Activated CD8-positive, alpha-beta memory T cell treated with anti-CD3 and anti-CD28 coated beads for 36 hours (primary cell): ENCODE data around the gene NEUROD6. TPM values are rescaled to one million over a fixed set of nuclear protein-coding genes. Genes with fewer than 3 reads are reported as not detected.

Experiments used
- CTCF ChIA-PET: fragments of 350-600 bp; sonication (Branson Sonifier 250); formaldehyde crosslinking; loops from one replicate; lab custom pipeline; 2021; ENCODE audit warnings: antibody characterized with exemption; lab: Charles Lee
- POLR2A ChIA-PET: fragments of 350-600 bp; sonication (Branson Sonifier 250); formaldehyde crosslinking; loops from one replicate; lab custom pipeline; 2021; ENCODE audit warnings: antibody characterized with exemption; lab: Charles Lee
- total RNA-seq, 2 experiments: library from RNA; stranded (reverse); gene quantifications; one replicate each; pipeline ENCODE4 v1.2.3, GENCODE V29; 2021

The NEUROD6 gene
- total RNA-seq = not detected

- POLR2A ChIA-PET = no interaction called here
- CTCF ChIA-PET = no interaction called here
Observed at GRCh38 chr7:31340603-31341002, at the start of gene NEUROD6. TSS of gene NEUROD6 (minus strand) at chr7:31340726. CDS start at chr7:31339268, 1,458 bp downstream.

- ChIA-PET POLR2A (no interaction called here), CTCF (no interaction called here)
Observed at GRCh38 chr7:31384466-31384865, 43.9 kb upstream of the NEUROD6 start.

GRCh38 chr7:31382722-31383121 is 42.2 kb upstream of the NEUROD6 start:
- POLR2A ChIA-PET = no interaction called here
- CTCF ChIA-PET = no interaction called here

DNA sequence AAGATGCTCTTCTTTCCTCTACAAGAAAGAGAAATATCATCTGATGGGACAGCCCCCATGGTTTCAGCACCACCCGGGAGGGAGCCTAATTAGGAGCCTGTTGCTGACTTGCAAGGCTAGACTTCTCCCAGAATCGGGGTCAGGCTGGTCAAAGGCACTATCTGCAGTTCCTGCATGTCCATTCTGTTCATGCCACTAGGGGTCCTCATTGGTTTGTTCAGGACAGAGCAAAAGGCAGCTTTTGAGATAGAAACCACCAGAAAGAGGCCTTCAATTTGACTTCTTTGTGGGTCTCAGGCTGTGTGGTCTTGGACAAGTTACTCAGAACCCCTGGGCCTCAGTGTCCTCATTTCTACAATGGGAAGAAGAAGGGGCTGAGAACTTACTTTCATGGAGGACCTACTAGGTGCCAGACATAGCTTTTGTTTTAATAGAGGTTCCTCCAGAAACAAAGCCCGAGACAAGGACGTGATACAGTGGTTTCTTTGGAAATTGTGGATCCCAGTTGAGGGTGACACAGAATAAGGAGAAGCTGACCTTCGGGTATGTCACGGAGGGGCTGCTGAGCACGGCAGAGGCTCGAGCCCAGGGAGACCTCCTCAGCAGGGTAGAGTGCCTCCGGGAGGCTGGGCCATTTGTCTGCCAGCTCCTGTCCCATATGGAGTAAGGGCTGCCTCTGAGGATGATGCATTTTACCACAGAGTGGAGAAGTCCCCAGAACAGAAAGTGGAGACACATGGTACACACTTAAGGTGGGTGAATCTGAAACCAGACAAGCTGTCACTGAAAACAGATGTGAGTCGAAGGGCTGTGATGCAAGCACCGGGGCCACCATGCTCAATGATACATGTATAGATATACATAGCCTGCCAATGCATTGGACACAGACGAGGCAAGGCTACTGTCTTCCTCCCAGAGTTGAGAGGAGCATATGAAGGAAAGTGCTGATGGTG is 33.1 kb upstream of the NEUROD6 start:
- POLR2A ChIA-PET = no interaction called here
- CTCF ChIA-PET = no interaction called here

DNA sequence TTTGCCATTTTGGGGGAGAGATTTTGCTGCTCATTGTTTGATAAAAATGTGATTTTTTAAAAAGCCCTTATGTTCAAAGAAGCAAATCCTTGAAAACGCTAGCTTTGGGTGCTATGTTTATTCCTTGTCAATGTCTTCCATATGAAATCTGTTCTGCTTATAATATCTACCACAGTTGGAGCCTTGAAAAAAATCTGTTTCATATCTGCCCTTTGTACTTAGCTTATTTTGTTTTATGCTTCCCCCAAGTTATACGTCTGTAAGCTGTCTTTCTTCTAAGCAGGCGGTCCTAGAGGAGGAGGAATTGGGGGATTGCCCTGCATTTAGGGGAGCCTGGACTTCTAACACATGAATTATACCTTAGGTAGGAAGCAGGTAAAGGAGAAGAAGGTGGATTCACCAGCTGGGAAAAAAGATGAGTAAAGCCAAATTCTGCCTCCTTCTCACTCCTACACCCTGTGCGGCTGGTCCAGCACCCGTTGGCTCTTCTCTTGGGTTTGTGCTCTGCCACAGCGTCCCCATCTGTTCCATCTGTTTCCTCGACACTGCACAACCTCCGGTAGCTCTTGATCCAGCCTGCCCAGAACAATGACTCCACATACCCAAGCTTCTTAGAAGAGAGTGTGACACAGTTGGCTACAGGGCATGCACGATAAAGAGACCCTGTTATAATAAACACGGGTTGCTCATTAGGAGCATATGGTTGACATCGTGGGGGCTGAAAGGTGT is 31.9 kb upstream of the NEUROD6 start:
- ChIA-PET CTCF (no interaction called here), POLR2A (no interaction called here)

- ChIA-PET CTCF (no interaction called here), POLR2A (no interaction called here)
Observed at GRCh38 chr7:31371621-31372020, 31.1 kb upstream of the NEUROD6 start.

- POLR2A ChIA-PET = no interaction called here
- CTCF ChIA-PET = no interaction called here
Observed at GRCh38 chr7:31370609-31371008, 30.1 kb upstream of the NEUROD6 start.

- CTCF ChIA-PET = no interaction called here
- POLR2A ChIA-PET = no interaction called here
Observed at GRCh38 chr7:31368620-31369019, 28.1 kb upstream of the NEUROD6 start.

- ChIA-PET POLR2A (no interaction called here), CTCF (no interaction called here)
Observed at GRCh38 chr7:31363496-31363895, 23.0 kb upstream of the NEUROD6 start.

DNA sequence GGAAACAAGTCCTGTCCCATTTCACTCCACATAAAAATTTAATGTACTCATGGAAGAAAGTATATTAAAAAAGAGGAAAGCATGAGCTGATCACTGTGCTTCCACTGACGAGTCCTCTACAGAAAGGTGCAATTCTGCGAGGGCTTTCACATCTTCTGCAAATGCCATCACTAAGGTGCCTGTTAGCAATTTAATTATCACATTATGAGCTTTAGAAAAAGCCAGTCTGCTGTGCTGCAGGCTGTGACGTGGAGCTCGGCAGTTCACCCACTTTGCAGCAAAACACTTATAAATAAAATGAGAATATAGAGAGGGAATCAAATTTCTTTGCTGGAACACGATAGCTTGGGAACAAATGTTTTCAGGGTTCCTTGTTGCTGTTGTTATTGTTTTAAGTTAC is 22.5 kb upstream of the NEUROD6 start:
- ChIA-PET CTCF (no interaction called here), POLR2A (no interaction called here)

DNA sequence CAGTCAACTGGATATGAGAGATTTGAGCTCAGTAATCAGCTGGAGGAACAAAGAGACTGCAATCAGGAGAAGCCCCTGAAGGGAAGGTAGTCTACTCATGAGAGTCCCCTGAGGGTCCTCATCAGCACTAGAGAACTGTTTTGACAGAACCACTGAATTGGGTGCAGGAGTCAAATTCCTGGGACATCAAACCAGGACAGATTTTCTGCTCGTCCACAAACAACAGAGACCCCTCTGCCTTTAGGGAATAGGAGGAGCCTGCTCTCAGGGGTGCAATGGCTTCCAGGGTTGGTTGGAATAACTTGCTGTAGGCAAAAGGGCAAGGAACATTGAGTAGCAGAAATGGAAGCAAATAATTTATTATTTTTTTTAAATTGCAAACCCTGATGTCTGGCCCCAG is 21.9 kb upstream of the NEUROD6 start:
- POLR2A ChIA-PET = no interaction called here
- CTCF ChIA-PET = no interaction called here

GRCh38 chr7:31358467-31358866 is 17.9 kb upstream of the NEUROD6 start:
- ChIA-PET CTCF (no interaction called here), POLR2A (no interaction called here)

DNA sequence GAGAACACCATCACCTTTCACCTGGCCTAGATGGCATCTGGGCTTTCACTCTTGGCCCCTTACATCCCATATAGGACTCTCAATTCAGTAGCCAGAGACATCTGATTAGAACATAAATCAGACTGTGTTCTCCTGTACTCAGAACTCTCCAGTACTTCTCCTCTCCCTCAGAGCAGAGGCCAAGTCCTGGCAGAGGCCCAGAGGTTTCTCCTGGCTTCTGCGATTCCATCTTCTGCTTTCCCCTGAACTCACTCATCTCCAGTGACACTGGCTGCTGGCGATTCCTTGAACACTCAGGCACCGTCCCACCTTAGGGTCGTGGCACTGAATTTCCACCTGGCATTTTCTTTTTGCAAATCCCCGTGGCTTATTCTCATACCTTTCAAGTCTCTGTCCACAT is 4.9 kb upstream of the NEUROD6 start:
- CTCF ChIA-PET = no interaction called here
- POLR2A ChIA-PET = no interaction called here

DNA sequence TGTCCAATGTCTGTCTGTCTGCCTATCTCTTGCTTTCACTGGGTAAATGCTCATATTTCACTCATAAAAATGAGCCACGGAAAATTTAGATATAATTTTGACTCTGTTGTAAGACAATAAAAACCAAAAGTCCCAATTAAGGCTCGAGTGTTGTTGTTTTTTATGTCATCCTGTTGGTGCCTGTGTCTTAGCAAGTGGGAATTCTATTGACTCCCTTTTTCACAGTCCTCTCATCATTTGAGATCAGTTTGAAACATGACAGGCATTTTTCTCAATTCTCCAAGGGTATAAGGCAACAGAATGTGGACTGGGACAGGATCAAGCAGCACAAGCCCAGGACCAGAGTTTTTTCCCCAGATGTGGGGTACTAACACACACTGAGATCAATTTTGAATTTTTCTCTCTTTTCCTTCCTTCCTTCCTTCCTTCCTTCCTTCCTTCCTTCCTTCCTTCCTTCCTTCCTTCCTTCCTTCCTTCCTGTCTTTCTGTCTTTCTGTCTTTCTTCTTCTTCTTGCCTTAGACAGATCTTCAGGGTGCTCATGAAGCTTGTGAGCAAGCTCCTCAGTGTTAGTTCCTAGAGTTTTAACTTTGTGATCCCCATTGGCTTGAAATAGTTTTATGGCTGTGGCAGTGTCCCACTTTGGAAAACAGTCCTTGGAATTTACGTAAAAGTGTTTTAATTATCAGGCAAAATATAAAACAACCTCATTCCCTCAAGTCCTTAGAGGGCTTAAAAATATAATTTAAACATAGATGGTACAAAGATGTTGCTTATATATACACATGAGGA is 3.2 kb upstream of the NEUROD6 start:
- ChIA-PET CTCF (no interaction called here), POLR2A (no interaction called here)

- POLR2A ChIA-PET = no interaction called here
- CTCF ChIA-PET = no interaction called here
Observed at GRCh38 chr7:31341141-31341540, 615 bp upstream of the NEUROD6 start.

- ChIA-PET POLR2A (no interaction called here), CTCF (no interaction called here)
Observed at GRCh38 chr7:31340051-31340450, 475 bp downstream of the NEUROD6 start.

DNA sequence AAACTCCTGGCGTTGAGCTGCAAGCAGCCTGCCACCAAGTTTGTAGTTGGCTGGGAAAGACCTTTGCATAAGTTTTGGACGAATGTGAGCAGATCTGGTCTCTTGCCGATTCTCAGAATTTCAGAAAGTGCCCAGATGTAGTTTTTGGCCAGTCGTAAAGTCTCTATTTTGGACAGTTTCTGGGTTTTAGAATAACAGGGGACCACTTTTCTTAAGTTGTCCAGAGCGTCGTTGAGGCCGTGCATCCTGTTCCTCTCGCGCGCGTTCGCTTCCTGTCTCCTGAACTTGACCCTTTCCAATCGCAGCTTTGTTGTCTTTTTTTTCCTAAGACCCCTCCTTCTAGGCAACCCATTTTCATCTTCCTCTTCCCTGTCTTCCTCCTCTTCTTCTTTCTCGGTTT is 1.8 kb downstream of the NEUROD6 start:
- POLR2A ChIA-PET = no interaction called here
- CTCF ChIA-PET = no interaction called here

- ChIA-PET CTCF (no interaction called here), POLR2A (no interaction called here)
Observed at GRCh38 chr7:31337002-31337565, 3.4 kb downstream of the NEUROD6 start.

DNA sequence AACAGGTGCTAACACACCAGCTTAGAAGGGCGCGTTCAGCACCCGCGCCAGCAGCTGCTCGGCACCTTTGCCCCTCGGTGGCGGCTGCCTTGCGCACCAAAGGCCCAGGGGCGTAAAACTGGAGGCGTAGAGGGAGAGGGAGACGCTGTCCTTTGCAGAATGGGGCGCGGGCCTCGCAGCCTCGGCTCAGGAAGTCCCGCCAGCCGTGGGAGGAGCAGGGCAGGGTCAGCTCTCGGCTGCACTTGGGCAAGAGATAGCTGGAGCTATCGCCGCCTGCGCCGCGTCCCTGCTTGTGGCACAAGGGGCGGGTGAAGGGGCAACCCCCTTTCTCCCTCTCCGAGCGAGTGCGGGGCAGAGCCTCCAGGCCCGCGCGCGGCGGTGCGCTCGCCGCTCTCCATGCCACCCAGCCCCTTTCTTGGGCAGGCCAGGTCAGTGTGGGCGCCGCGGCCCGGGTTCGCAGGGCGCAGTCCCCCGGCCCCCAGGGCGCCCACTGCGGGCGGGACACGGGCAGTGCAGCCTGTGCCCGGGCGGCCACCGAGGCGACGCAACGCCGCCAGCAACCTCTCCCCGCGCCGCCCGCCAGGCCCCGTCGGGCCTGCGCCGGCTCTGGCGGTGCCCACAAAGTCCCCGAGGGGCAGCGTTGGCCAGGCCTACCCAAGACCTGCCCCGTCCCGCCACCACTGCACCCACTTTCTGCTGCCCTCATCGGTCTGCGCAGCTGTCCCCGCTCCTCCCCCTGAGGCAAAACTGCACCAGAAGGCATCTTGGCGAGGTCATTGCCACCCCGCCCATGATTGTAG is 4.1 kb downstream of the NEUROD6 start:
- CTCF ChIA-PET = no interaction called here
- POLR2A ChIA-PET = no interaction called here
